Hypothalamus (tissue), 51 donors: ENCODE measurements around the gene GPC4.
"Not testable (repeated sequence)": the region's sequence is repeated elsewhere in the genome, so short reads cannot be mapped to it uniquely, and the experiment has no call there.

Experiments
- DNase-seq, 51 donors: peaks; one replicate each; lab custom pipeline; 2025; lab: John Stamatoyannopoulos, UW

The GPC4 gene

DNA sequence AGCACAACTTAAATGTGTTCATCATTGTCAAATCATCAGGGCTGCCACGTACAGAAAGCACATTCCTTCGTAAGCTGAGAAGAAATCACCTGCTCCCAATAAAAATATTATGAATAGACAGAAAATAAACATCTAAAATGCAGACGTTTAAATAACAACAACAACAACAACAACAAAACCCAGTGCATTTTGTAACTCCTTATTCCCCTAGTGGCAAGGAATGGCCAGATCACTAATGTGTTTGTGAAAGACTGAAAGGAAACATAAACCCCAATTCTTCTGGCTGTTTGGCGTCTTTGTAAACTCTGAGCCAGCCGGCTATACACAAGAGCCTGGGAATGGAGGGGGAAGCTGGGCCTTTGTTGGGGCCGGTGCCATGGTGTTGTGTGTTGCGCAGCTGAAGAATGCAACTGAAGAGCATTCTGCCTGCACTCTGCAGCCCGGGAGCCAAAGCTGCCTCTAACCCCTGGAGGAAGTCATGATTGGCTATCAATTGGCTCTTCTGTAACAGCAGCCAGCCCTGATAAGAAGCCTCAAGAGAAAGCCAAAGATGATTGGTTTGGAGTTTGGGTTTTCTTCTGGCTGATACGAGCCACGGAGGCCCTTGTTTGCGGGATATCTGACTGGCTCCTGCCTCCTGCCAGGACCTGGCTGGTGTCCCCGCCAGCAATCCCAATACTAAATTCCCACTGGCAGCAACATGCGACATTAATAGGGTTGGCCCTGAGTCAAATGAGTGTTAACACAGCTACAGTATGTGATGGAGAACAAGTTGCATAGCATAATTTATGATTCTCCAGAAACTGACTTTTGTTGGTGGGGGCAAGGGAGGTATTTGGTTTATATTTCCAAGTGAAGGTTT is 107.4 kb downstream of the GPC4 start:
- peak in 35 of 51 donors; percentile 0 to 49 (median 11) for DNase-seq

DNA sequence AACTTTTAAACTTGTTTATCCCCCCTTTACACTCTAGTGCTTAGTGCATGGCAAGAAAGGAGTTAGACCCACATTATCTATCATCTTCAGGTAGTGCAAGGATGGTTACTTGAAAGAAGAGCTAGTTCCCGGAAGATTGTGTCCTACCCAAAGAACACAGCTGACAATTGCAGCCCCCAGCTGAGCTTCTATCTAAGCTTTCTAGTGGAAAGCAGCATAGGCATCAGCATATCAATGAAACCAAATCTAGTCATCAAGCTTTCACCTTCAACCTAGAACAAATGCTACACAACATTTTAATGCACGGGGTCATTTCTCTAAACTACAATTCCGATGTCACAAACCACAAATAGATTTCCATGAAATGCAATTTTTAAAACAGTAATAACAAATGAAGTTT is 108.2 kb downstream of the GPC4 start:
- no peak for DNase-seq

DNA sequence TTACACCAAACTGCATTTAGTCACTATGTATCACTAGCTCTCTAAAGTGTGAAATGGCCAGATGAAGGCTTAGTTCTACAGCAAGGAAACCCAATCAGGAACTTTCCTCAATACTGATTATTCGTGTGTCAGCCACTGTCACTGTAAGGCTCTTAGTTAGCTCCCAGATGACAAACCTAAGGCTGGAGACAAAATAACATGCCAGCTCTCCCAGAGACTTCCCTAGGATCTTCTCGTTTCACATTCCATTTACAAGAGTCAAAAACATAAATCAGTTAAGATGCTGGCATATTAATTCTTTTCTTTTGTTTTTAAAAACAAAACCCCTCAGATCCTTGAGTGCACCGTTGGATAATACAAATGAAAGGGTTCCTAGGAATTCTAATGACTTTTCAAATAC is 109.0 kb downstream of the GPC4 start:
- no peak for DNase-seq

GRCh38 chrX:133305348-133305747 is 109.9 kb downstream of the GPC4 start:
- no peak for DNase-seq

DNA sequence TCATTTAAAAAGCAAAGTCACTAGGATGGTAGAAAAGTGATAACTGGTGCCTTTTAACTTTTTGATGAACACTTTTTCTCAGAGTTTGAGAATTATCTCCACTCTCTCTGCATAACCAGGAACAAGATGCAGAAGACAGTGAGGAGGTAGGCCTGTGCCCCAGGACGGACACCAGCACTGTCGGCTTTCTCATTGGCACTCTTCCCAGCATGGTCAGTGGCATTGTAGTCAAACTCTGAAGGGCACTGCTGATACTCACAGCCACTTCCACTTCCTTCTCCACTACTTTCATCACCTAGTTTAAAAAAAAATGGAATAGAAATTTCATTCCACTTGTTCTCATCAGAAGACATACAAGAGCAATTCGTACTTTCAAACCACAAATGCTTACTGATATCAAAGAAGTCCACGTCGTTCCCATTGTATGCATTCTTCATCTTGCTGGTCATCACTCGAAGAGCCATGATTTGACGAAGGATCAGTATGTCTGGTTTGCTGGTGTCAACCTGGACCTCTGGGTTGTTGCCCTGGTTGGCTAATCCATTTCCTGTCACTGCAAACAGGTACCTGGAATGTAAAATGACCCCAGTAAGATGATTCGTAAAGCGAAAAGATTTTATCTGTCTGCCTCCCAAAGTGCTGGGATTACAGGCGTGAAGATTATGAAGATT is 112.4 kb downstream of the GPC4 start:
- DNase-seq = no peak

GRCh38 chrX:133300591-133300990 is 114.7 kb downstream of the GPC4 start:
- no peak for DNase-seq

GRCh38 chrX:133297284-133297683 is 118.0 kb downstream of the GPC4 start:
- DNase-seq = no peak

DNA sequence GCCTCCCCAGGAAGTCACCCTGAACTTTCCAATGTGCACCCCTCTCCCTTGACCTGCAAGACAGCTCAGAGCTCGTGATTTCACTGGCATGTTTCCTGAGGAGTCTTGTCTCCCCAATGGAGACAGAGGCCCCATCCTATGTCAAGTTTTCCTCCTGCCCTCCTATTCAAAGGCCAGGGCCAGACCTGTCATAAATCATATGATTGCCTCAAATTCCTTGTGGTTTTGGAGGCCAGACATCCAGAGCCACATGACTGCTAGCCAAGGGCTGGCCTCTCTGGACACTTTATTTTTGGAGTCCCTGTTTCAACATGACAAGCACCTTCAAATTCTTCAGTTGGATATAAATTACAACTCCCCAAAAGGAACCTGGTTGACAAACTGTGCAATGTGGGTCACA is 121.2 kb downstream of the GPC4 start:
- no peak for DNase-seq

GRCh38 chrX:133290076-133290475 is 125.2 kb downstream of the GPC4 start:
- no peak for DNase-seq

DNA sequence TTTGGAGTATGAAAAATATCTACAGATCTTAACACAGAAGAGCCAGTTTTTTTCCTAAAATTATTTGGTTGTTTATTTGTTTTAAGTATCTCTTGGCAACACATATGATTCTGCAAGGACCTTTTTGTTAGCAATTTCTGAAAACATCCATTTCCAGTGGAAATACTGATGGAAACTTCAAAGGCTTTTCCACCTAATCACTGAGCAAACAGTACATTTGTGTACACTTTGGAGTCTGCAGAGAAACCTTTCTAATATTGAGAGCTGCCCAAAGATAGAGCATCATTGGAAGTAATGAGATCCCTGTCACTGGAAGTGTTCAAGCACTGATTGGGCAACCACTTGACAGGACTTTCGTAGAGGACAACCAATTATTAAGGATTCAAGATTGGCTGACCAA is 127.4 kb downstream of the GPC4 start:
- DNase-seq = no peak

- DNase-seq = no peak
Measured at GRCh38 chrX:133285341-133285740, 129.9 kb downstream of the GPC4 start.

DNA sequence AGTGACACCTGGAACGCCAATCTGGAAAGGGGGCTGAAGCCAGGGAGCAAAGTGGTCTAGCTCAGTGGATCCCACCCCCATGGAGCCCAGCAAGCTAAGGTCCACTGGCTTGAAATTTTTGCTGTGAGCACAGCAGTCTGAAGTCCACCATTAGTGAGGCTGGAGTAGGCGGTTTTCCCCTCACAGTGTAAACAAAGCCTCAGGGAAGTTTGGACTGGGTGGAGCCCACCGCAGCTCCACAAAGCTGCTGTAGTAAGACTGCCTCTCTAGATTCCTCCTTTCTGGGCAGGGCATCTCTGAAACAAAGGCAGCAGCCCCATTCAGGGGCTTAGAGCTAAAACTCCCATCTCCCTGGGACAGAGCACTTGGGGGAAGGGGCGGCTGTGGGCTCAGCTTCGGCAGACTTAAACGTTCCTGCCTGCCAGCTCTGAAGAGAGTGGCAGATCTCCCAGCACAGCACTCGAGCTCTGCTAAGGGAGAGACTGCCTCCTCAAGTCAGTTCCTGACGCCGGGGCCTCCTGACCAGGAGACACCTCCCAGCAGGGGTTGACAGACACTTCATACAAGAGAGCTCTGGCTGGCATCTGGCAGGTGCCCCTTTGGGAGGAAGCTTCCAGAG is 136.1 kb downstream of the GPC4 start:
- not testable (repeated sequence) for DNase-seq

DNA sequence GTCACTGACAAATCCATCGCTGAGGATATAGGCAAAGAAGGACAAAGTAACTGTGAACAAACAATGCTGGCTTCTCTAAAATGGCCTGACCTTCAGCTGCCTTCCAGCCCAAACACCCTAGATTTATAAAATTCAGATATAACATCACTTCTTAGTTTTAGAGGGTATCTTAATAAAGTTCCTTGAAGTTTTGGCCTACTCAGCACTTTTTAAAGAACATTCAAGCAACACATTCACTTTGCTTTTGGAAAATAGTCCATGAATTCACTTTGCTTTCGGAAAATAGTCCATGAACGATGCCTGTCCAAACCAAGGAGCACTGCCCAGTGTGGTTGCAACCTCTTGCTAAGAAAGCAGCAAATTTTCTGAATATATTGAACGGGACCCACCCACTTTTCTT is 142.1 kb downstream of the GPC4 start:
- DNase-seq = no peak

- no peak for DNase-seq
Measured at GRCh38 chrX:133269168-133269567, 146.1 kb downstream of the GPC4 start.

DNA sequence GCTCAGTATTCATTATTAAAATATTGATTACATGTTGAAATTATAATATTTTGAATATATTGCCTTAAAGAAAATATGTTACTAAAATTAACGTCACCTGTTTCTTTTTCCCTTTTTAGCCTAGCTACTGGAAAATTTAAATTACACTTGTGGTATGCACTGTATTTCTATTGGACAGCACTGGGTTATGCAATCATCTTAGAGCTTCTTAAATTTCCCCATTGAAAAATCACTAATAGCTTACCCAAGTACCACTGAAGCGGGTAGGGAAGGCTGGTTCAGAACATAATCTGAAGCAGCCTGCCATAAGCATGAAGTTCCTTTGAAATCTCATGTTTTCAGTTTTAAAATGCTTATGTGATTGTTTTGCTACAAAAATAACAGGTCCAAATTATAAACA is 147.7 kb downstream of the GPC4 start:
- no peak for DNase-seq

DNA sequence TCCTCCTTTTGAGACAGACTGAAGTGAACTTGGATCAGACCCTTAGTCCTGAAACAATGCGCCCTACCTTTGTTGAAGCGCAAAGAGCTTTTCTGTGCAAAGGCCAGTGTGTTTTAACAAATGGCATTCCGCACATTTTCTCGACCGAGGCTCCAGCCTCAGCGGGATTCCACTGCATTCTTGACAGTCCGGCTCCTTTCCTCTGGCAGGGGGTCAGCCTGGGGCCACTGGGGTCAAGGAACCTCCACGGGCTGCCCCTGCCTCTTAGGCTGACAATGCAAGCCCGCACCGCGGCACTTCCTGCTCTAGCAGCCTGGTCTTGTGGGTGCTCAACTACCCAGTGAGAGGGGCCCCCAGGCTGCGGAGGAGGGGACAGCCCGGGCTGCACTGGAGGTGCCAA is 150.0 kb downstream of the GPC4 start:
- no peak for DNase-seq

- DNase-seq = no peak
Measured at GRCh38 chrX:133258481-133258880, 156.8 kb downstream of the GPC4 start.

GRCh38 chrX:133254666-133255065 is 160.6 kb downstream of the GPC4 start:
- no peak for DNase-seq

DNA sequence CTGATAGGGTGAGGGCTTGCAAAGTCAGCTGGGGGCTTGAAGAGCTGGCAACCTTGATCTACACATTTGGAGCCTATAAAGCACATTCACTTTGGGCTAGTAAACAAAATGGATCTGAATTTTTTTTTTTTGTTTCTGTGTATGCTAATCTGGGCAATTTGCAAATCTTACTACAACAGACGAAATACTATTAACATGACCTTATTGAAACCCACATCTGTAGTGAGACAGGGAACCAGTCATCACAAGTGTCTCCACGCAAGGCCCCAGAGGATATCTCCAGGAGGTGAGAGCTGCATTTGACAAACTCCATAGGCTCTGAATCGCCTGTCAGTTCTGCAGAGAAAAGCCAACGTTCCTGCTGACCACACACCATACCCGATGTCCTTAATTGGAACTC is 164.1 kb downstream of the GPC4 start:
- DNase-seq = no peak

DNA sequence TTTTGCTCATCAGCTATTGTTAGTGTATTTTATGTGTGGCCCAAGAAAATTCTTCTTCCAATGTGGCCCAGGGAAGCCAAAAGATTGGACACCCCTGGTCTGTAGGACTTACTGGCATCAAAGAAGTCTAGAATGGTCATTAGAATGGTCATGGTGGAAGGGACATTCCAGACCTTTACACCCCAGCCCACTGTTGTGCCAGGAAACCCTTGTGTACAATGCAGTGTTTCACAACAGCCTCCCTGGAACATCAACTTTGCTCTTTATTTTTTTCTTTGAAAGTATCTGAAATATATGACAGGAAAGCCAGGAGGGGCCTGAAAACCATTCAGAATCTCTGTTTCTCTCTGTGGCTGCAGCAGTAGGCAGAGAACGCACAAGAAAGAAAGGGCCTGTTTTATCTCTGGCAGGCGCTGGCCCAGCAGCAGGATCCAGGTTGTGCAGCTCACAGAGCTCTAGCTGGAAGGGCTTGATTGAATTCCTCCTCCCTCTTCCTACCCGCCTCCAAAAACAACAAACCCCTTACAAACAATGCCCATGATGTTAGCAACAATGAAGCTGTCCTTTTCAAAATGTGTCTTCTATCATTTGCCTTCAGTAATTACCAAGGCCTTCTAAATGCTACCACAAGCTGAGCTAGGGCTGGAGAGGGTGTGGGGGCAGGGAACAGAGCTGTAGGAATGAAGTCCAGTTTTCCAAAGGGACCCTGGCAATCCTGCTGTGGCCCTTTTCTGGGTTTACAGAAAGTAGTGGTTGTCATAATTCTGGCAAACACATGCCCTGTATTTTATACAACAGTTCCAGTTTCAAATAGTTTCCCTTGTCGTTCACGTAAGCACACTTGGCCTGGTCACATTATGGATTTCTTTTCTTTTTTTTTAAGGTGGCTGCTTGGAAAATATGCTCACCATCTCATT is 164.8 kb downstream of the GPC4 start:
- no peak for DNase-seq
